Astrocyte of the spinal cord (primary cell): ENCODE measurements around the gene MMP15.

ENCODE experiments used
- DNase-seq: peaks from one replicate; pipeline ENCODE4 v3.0.0; 2011; ENCODE audit warnings: low read depth, low spot score
- H3K4me3 ChIP-seq: 2 replicates; pipeline ENCODE4 v1.5.1; 2011; ENCODE audit warnings: low read depth, mild to moderate bottlenecking, low read length, moderate library complexity
- in situ Hi-C: cut with HindIII; loops from 2 replicates; pipeline ENCODE4 v1.10.0; 2017; ENCODE audit warnings: low sequenced_read_pairs
- TF ChIP-seq, protein P1 (sequence below): IDR thresholded peaks from 2 replicates; pipeline ENCODE4 v1.5.1; 2012; ENCODE audit warnings: low read depth, mild to moderate bottlenecking, low read length, inconsistent platforms

Gene MMP15

DNA sequence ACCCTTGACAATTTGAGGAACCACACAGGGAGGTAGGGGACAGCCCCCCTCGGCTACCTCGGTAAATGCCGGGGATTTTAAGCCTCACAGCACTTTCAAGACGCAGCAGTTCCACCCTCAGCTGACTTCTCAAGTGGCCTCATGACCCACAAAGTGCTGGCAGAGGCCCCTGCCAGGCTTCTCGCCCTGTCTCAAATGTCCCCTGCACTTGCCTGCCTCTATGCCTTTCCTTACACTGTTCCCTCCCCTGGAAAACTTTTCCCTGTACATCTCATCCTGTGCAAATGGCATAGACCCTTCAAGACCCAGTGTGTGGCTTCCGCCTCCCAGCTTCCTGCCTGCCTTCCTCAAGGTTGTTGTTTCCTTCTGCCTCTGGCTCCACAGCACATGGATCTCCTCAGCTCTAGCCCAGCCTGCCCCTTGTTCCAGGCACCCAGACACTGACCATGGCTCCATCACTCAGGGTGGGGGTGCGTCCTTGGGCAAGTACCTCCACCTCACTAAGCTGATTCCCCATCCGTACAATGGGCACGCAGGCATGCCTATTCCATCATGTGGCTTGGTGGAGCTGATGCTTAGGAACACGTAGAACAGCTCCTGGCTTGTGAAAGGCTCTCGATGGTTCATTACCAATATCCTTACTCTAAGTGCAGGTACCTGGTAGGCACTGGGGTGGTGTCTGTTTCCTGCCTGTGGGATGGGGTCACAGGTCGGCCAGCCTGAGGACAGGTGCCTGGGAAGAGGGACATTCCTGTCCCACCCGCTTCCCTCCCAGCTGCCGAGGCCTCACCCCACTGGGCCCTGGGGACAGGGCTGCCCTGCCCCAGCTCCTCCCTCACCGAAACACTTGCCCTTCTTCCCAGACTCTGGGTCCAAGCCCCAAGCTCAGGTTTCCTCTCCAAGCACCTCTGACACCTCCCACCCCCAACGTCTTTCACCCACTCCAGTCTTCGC, 24.0 kb downstream of the MMP15 start:
- TF ChIP-seq, protein P1, sequence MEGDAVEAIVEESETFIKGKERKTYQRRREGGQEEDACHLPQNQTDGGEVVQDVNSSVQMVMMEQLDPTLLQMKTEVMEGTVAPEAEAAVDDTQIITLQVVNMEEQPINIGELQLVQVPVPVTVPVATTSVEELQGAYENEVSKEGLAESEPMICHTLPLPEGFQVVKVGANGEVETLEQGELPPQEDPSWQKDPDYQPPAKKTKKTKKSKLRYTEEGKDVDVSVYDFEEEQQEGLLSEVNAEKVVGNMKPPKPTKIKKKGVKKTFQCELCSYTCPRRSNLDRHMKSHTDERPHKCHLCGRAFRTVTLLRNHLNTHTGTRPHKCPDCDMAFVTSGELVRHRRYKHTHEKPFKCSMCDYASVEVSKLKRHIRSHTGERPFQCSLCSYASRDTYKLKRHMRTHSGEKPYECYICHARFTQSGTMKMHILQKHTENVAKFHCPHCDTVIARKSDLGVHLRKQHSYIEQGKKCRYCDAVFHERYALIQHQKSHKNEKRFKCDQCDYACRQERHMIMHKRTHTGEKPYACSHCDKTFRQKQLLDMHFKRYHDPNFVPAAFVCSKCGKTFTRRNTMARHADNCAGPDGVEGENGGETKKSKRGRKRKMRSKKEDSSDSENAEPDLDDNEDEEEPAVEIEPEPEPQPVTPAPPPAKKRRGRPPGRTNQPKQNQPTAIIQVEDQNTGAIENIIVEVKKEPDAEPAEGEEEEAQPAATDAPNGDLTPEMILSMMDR, result no peak
- in situ Hi-C loops, result no loop called here
- no peak for DNase-seq
- H3K4me3 ChIP-seq, result no peak overlapping the region

DNA sequence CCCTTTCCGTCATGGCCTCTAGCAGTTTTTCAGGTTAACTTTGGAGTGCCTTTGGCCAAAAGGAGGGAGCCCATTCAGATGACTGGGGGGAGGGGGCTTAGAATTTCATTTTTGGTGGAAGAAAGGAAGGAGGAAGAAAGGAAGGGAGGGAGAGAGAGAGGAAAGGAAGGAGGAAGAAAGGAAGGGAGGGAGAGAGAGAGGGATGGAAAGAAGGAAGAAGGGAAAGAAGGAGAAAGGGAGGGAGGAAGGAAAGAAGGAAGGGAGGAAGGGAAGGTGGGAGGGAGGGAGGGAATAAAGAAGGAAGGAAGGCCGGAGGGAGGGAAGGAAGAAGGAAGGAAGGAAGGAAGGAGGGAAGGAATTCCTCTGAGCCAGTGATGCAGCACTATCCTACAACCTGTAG, 25.7 kb downstream of the MMP15 start:
- DNase-seq, result no peak
- TF ChIP-seq, protein P1, result no peak
- no peak overlapping the region for H3K4me3 ChIP-seq
- in situ Hi-C loops, result no loop called here

DNA sequence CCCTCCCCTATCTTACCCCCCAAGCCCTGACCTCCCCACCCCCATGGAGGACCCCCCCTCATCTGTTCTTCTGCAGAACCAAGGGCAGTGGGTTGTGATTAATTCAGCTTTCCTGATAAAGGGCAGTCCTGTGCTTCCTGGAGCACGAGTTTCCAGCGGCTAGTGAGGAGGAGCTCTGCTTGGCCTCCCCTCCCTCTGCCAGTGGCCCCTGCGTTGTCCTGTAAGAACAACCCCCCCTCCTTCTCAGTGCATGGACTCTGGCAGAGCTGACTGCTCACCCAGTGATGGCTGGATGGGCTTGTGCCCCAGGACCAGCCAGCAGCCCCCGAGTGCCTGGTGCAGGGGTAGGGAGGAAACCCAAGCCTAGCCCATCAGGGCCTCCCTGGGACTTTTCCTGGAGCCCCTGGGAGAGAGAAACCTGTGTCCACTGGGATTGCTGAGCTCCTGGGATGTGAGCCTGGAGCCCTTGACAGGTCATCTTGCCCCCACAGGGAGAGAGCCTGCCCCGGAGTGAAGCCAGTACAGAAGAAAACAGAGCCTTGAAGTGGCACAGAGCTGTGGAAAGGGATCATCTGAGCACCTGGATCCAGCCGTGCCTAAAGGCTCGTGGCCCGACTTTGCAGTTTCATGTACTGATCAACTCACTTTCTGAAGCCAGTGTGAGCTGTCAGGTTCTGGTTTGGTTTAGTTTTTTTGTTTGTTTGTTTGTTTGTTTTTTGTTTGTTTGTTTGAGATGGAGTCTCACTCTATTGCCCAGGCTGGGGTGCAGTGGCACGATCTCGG, 26.5 kb downstream of the MMP15 start:
- in situ Hi-C loops, result no loop called here
- no peak for DNase-seq
- TF ChIP-seq, protein P1, result no peak
- H3K4me3 ChIP-seq, result no peak overlapping the region

DNA sequence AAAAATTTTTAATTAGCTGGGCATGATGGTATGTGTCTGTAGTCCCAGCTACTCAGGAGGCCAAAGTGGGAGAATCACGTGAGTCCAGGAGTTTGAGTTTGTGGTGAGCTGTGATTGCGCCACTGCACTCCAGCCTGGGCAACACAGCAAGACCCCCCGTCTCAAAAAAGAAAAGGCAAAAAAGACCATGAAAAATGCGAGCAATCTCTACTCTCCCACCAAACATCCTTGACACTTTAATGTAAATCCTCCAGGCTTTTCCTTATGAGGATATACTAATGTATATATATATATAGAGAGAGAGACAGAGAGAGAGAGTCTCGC, 28.1 kb downstream of the MMP15 start:
- TF ChIP-seq, protein P1, result no peak
- no peak overlapping the region for H3K4me3 ChIP-seq
- in situ Hi-C loops, result no loop called here
- DNase-seq, result no peak

DNA sequence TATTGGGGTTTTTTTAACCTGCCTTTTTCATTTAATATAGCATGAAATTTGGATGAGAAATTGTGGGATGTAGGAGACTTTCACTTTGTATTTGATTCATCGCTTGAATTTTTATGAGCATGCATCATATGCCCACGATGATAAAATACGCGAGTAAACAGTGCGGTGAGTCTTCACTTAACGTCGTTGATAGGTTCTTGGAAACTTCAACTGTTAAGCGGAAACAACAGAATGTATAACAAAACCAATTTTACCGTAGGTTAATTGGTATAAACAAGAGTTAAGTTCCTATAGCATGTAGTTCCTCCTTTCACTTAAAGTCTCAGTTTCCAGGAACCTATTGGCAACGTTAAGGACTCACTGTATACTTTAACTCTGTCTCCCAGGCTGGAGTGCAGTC, 28.7 kb downstream of the MMP15 start:
- DNase-seq, result no peak
- TF ChIP-seq, protein P1, result no peak
- in situ Hi-C loops, result no loop called here
- no peak overlapping the region for H3K4me3 ChIP-seq

DNA sequence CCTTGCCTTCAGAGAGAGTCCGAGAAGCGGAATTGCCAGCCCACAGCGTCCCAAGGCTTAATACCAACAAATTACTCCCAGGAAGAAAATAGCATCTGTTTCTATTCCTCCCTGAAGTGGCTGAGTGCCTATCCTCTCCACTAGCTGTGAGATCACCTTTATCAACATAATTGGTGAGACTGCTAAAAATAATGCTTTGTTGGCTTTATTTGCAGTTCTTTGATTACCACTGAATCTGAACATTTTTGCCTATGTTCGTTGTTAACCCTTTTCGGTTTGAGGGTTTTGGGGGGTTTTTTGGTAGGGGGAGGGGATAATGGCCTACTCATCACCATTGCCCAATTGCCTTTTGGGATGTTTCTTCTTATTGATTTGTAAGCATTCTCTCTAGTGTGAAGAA, 31.0 kb downstream of the MMP15 start:
- DNase-seq, result no peak
- TF ChIP-seq, protein P1, result no peak
- in situ Hi-C loops, result no loop called here
- H3K4me3 ChIP-seq, result no peak overlapping the region
